Pancreas (tissue), 10 donors: ENCODE results near the gene GGA3. TPM values are rescaled to one million over a fixed set of nuclear protein-coding genes. Genes with fewer than 3 reads are reported as not detected.

Experiments used
- ATAC-seq, 4 donors: fragments of 200-7000 bp; cut with Tn5 transposase; one replicate each; pipeline versions ENCODE4 v1.8.0 to v1.9.1; 2020; ENCODE audit warnings: mild to moderate bottlenecking in 4 of 4, moderate library complexity in 4 of 4
- DNase-seq, 6 donors: peaks; one replicate each; pipeline ENCODE4 v3.0.0-alpha.2; 2020
- FAIRE-seq: peaks from 2 replicates; lab custom pipeline; 2012; peaks lifted over from hg19 to GRCh38; lab: Jason Lieb, UNC
- H3K27ac ChIP-seq, 4 donors: fragments of 200-600 bp; sonication (generic); 1 replicate in 3 of 4; 2 replicates in 1 of 4; pipeline versions ENCODE4 v1.5.0 to v1.8.0; 2020
- H3K27me3 ChIP-seq, 4 donors: fragments of 200-600 bp; one replicate each; pipeline ENCODE4 v1.8.0; 2021
- H3K36me3 ChIP-seq, 3 donors: fragments of 200-600 bp; sonication (generic) in 1 of 3; one replicate each; pipeline versions ENCODE4 v1.5.0 to v1.8.0; 2020 to 2021
- H3K4me1 ChIP-seq, 3 donors: fragments of 200-600 bp; one replicate each; pipeline ENCODE4 v1.8.0; 2021
- H3K4me3 ChIP-seq, 4 donors: fragments of 200-600 bp; sonication (generic) in 2 of 4; one replicate each; pipeline versions ENCODE4 v1.5.0 to v1.8.0; 2020 to 2021
- H3K9me3 ChIP-seq, 4 donors: fragments of 200-600 bp; one replicate each; pipeline ENCODE4 v1.8.0; 2021
- CTCF ChIP-seq, 4 donors: fragments of 200-600 bp; sonication (generic) in 3 of 4; IDR thresholded peaks; one replicate each; pipeline versions ENCODE4 v1.5.0 to v1.8.0; 2021; ENCODE audit warnings: antibody characterized with exemption in 4 of 4
- WGBS, 2 donors: extraction: QIAGEN DNeasy Blood & Tissue Kit; methylation state at CpG; one replicate each; pipeline ENCODE4 v1.1.7; 2013; 5-methylcytosine and 5-hydroxymethylcytosine counted together
- intact Hi-C, 3 donors: fragments of 100-400 bp; cut with DNase I; formaldehyde crosslinking; loops; one replicate each; pipeline versions ENCODE4 v1.11.1 to v1.14.2; 2022
- polyA plus RNA-seq, 2 donors: library from polyadenylated mRNA; stranded (reverse); fragments of 200-250 nt; gene quantifications; one replicate each; pipeline ENCODE4 v1.2.3, GENCODE V29; 2013
- total RNA-seq, 6 donors: library from RNA; stranded (reverse); fragmentation: NEBNext Ultra II Directional in 4 of 6; extraction: Animal tissue kit (Norgen Biotek cat#: 25700) in 4 of 6; gene quantifications; one replicate each; pipeline versions ENCODE4 v1.2.1 to v1.2.4, GENCODE V29; 2021 to 2023
- donor health status: healthy with polysubstance abuse.
- donor health status: DM: no; HTN: no; CAD: no; lungs with moderate emphysema.
- donor health status: DM: no; HTN: no; CAD: no.
- donor health status: control.
- donor health status: control.
- donor health status: Bipolar disorder and iron deficiency.
- donor health status: DM: yes; HTN: yes; CAD: no.
- donor health status: DM: no; HTN: no; CAD: no.
- donor health status: DM: no; HTN: no; CAD: no.
- donor health status: DM: yes; HTN: yes; CAD: no.

Gene GGA3
- total and polyA plus RNA-seq, 8 donors, result 13.9 to 39.7 (median 21.0) TPM

- H3K4me3 ChIP-seq, result no peak overlapping the region
- 81 to 87% methylated on average over 6 of the region's 6 CpGs for WGBS, 2 donors
- no peak overlapping the region for H3K27ac ChIP-seq
- ATAC-seq (no peak), FAIRE-seq (no peak), DNase-seq (no peak)
- no peak for TF ChIP-seq CTCF (IDR thresholded peaks at IDR 0.05)
- H3K36me3 ChIP-seq, result no peaks in the 10 kb centered on the region
- H3K27me3 ChIP-seq, result no peaks in the 10 kb centered on the region
- H3K9me3 ChIP-seq, result no peaks in the 10 kb centered on the region
- intact Hi-C loops, result no loop called here
- no peaks in the 10 kb centered on the region for H3K4me1 ChIP-seq
Measured at GRCh38 chr17:75199886-75200618, 61.4 kb downstream of the GGA3 start.

GRCh38 chr17:75194879-75195278 is 66.5 kb downstream of the GGA3 start:
- Histone ChIP-seq H3K27ac (no peak overlapping the region), H3K9me3 (no peaks in the 10 kb centered on the region), H3K4me3 (no peak overlapping the region), H3K4me1 (no peaks in the 10 kb centered on the region), H3K27me3 (no peaks in the 10 kb centered on the region), H3K36me3 (no peaks in the 10 kb centered on the region)
- DNase-seq (no peak), ATAC-seq (no peak), FAIRE-seq (no peak)
- WGBS, 2 donors, result 73 to 75% methylated on average over 4 of the region's 5 CpGs
- no peak for TF ChIP-seq CTCF (IDR thresholded peaks at IDR 0.05)
- intact Hi-C loops, result no loop called here

GRCh38 chr17:75191584-75191983 is 69.8 kb downstream of the GGA3 start:
- intact Hi-C loops, result no loop called here
- TF ChIP-seq CTCF (IDR thresholded peaks at IDR 0.05), result no peak
- DNase-seq (no peak), ATAC-seq (no peak), FAIRE-seq (no peak)
- H3K27me3 ChIP-seq, result no peaks in the 10 kb centered on the region
- H3K4me1 ChIP-seq, result no peaks in the 10 kb centered on the region
- 83 to 86% methylated on average over 4 of the region's 4 CpGs for WGBS, 2 donors
- no peaks in the 10 kb centered on the region for H3K36me3 ChIP-seq
- no peak overlapping the region for H3K4me3 ChIP-seq
- no peaks in the 10 kb centered on the region for H3K9me3 ChIP-seq
- H3K27ac ChIP-seq, result no peak overlapping the region

- DNase-seq (no peak), ATAC-seq (no peak), FAIRE-seq (no peak)
- no peak overlapping the region for H3K27ac ChIP-seq
- H3K4me3 ChIP-seq, result no peak overlapping the region
- TF ChIP-seq CTCF (IDR thresholded peaks at IDR 0.05), result no peak
- no peaks in the 10 kb centered on the region for H3K36me3 ChIP-seq
- intact Hi-C loops, result loop anchor here in 1 of 3 donors (10.0 kb wide), 1 partner anchor 74 kb away; no protein-coding TSS in a partner anchor
- WGBS, 2 donors, result 80 to 87% methylated on average over 6 of the region's 6 CpGs
- H3K4me1 ChIP-seq, result no peaks in the 10 kb centered on the region
- H3K27me3 ChIP-seq, result no peaks in the 10 kb centered on the region
- no peaks in the 10 kb centered on the region for H3K9me3 ChIP-seq
Measured at GRCh38 chr17:75188614-75189013, 72.8 kb downstream of the GGA3 start.

Other genes starting within 250 kb of the GGA3 start
- gene MRPL58, start 248.9 kb downstream of the GGA3 start, total RNA-seq, result 10 to 100 TPM; 11.7 to 22.2 (median 14.1) TPM
- 10 to 100 TPM; 20.9 to 23.6 TPM for gene MRPL58, start 248.9 kb downstream of the GGA3 start, polyA plus RNA-seq
- 100 to 1,000 TPM in 4 of 6 donors, 10 to 100 TPM in 2; 81.6 to 121 (median 105) TPM for gene ATP5PD, start 214.6 kb downstream of the GGA3 start, total RNA-seq
- gene ATP5PD, start 214.6 kb downstream of the GGA3 start, polyA plus RNA-seq, result 100 to 1,000 TPM; 215 to 229 TPM
- gene KCTD2, start 214.4 kb downstream of the GGA3 start, total RNA-seq, result 10 to 100 TPM in 1 of 6 donors, 1 to 10 TPM in 5; 6.3 to 13.2 (median 8.5) TPM
- gene KCTD2, start 214.4 kb downstream of the GGA3 start, polyA plus RNA-seq, result 10 to 100 TPM; 13.0 to 14.6 TPM
- 1 to 10 TPM; 2.2 to 5.2 (median 4.0) TPM for gene SLC16A5, start 173.7 kb downstream of the GGA3 start, total RNA-seq
- 1 to 10 TPM; 7.8 to 8.8 TPM for gene SLC16A5, start 173.7 kb downstream of the GGA3 start, polyA plus RNA-seq
- 1 to 10 TPM; 2.3 to 7.4 (median 3.4) TPM for gene ARMC7, start 151.6 kb downstream of the GGA3 start, total RNA-seq
- gene ARMC7, start 151.6 kb downstream of the GGA3 start, polyA plus RNA-seq, result 1 to 10 TPM; 5.7 to 6.3 TPM
- gene NT5C, start 129.9 kb downstream of the GGA3 start, total RNA-seq, result 10 to 100 TPM; 14.4 to 32.3 (median 18.7) TPM
- 10 to 100 TPM; 62.5 to 76.3 TPM for gene NT5C, start 129.9 kb downstream of the GGA3 start, polyA plus RNA-seq
- 10 to 100 TPM in 3 of 6 donors, 1 to 10 TPM in 3; 7.5 to 32.9 (median 11.9) TPM for gene JPT1, start 107.1 kb downstream of the GGA3 start, total RNA-seq
- 10 to 100 TPM; 21.8 to 33.1 TPM for gene JPT1, start 107.1 kb downstream of the GGA3 start, polyA plus RNA-seq
- 100 to 1,000 TPM; 102 to 178 (median 141) TPM for gene SUMO2, start 78.6 kb downstream of the GGA3 start, total RNA-seq
- 10 to 100 TPM; 38.1 to 62.6 TPM for gene SUMO2, start 78.6 kb downstream of the GGA3 start, polyA plus RNA-seq
- 10 to 100 TPM; 21.0 to 33.1 (median 23.0) TPM for gene NUP85, start 55.9 kb downstream of the GGA3 start, total RNA-seq
- 100 to 1,000 TPM in 1 of 2 donors, 10 to 100 TPM in 1; 45.7 to 105 TPM for gene NUP85, start 55.9 kb downstream of the GGA3 start, polyA plus RNA-seq
- 10 to 100 TPM; 11.3 to 24.1 (median 19.2) TPM for gene MRPS7, start 273 bp upstream of the GGA3 start, total RNA-seq
- 10 to 100 TPM; 23.3 to 34.0 TPM for gene MRPS7, start 273 bp upstream of the GGA3 start, polyA plus RNA-seq
- gene MIF4GD, start 9.6 kb upstream of the GGA3 start, total RNA-seq, result 10 to 100 TPM; 11.7 to 15.4 (median 14.7) TPM
- gene MIF4GD, start 9.6 kb upstream of the GGA3 start, polyA plus RNA-seq, result 10 to 100 TPM; 10.6 to 17.6 TPM
- 10 to 100 TPM in 1 of 6 donors, 1 to 10 TPM in 5; 4.4 to 10.8 (median 6.7) TPM for gene SLC25A19, start 27.8 kb upstream of the GGA3 start, total RNA-seq
- 1 to 10 TPM; 8.5 to 9.3 TPM for gene SLC25A19, start 27.8 kb upstream of the GGA3 start, polyA plus RNA-seq
- gene GRB2, start 144.1 kb upstream of the GGA3 start, total RNA-seq, result 10 to 100 TPM; 25.2 to 64.7 (median 36.5) TPM
- 10 to 100 TPM; 18.5 to 24.4 TPM for gene GRB2, start 144.1 kb upstream of the GGA3 start, polyA plus RNA-seq
- gene TMEM94, start 195.0 kb upstream of the GGA3 start, total RNA-seq, result 10 to 100 TPM; 29.9 to 53.3 (median 34.9) TPM
- gene TMEM94, start 195.0 kb upstream of the GGA3 start, polyA plus RNA-seq, result 10 to 100 TPM; 55.4 to 64.9 TPM